Keratinocyte (primary cell): Measurements from ENCODE around the gene LEFTY1. TPM values are rescaled to one million over a fixed set of nuclear protein-coding genes. Genes with fewer than 3 reads are reported as not detected.
"Not testable (repeated sequence)": the region's sequence is repeated elsewhere in the genome, so short reads cannot be mapped to it uniquely, and the experiment has no call there.

Experiments used
- DNase-seq: peaks from one replicate; pipeline ENCODE4 v3.0.0-alpha.2; 2011; ENCODE audit warnings: low read depth, missing footprints, low spot score
- FAIRE-seq: peaks from 2 replicates; lab custom pipeline; 2011; peaks lifted over from hg19 to GRCh38; lab: Jason Lieb, UNC
- H2AFZ ChIP-seq: 2 replicates; pipeline ENCODE4 v1.6.0; 2012; ENCODE audit warnings: low read length, control low read depth, inconsistent platforms; ENCODE audit not compliant: control insufficient read depth
- H3K27ac ChIP-seq: 2 replicates; pipeline ENCODE4 v1.5.1; 2011; ENCODE audit warnings: low read length; ENCODE audit not compliant: control insufficient read depth, insufficient read depth
- H3K27me3 ChIP-seq: 3 replicates; pipeline ENCODE4 v1.6.0; 2011; ENCODE audit warnings: low read length; ENCODE audit not compliant: control insufficient read depth, insufficient read depth; ENCODE audit errors: extremely low read depth
- H3K36me3 ChIP-seq, 2 experiments: 2 replicates in 1 of 2; 3 replicates in 1 of 2; pipeline ENCODE4 v1.5.1; 2011; ENCODE audit warnings: low read length in 2 of 2, mild to moderate bottlenecking in 1 of 2; ENCODE audit not compliant: control insufficient read depth in 2 of 2, insufficient read depth in 2 of 2; ENCODE audit errors: extremely low read depth in 1 of 2
- H3K4me1 ChIP-seq: 3 replicates; pipeline ENCODE4 v1.5.1; 2011; ENCODE audit warnings: low read length; ENCODE audit not compliant: control insufficient read depth, insufficient read depth; ENCODE audit errors: extremely low read depth
- H3K4me2 ChIP-seq: 3 replicates; pipeline ENCODE4 v1.6.0; 2011; ENCODE audit warnings: low read depth, low read length; ENCODE audit not compliant: control insufficient read depth, insufficient read depth; ENCODE audit errors: extremely low read depth
- H3K4me3 ChIP-seq, 3 experiments: fragments of 200-600 bp in 1 of 3; sonication (generic) in 1 of 3; 2 replicates in 2 of 3; 3 replicates in 1 of 3; pipeline ENCODE4 v1.5.1; 2011 to 2016; ENCODE audit warnings: low read length in 3 of 3, mild to moderate bottlenecking in 3 of 3, control low read depth in 2 of 3, inconsistent platforms in 1 of 3, low read depth in 1 of 3, mixed read lengths in 1 of 3, mixed run types in 1 of 3, moderate library complexity in 1 of 3; ENCODE audit not compliant: control insufficient read depth in 2 of 3, insufficient read depth in 2 of 3; ENCODE audit errors: extremely low read depth in 1 of 3
- H3K79me2 ChIP-seq: 2 replicates; pipeline ENCODE4 v1.6.0; 2012; ENCODE audit warnings: low read length; ENCODE audit not compliant: control insufficient read depth, insufficient read depth
- H3K9ac ChIP-seq: 3 replicates; pipeline ENCODE4 v1.6.0; 2011; ENCODE audit warnings: low read length; ENCODE audit not compliant: control insufficient read depth, insufficient read depth; ENCODE audit errors: extremely low read depth
- H3K9me1 ChIP-seq: 3 replicates; pipeline ENCODE4 v1.6.0; 2011; ENCODE audit warnings: low read length; ENCODE audit not compliant: control insufficient read depth, insufficient read depth; ENCODE audit errors: extremely low read depth
- H3K9me3 ChIP-seq: 2 replicates; pipeline ENCODE4 v1.5.1; 2012; ENCODE audit warnings: low read depth, low read length; ENCODE audit not compliant: control insufficient read depth
- H4K20me1 ChIP-seq: 3 replicates; pipeline ENCODE4 v1.6.0; 2011; ENCODE audit warnings: low read length; ENCODE audit not compliant: control insufficient read depth, insufficient read depth; ENCODE audit errors: extremely low read depth
- EZH2 ChIP-seq: IDR thresholded peaks from one replicate; pipeline ENCODE4 v1.6.1; 2012; ENCODE audit warnings: inconsistent platforms, mild to moderate bottlenecking, low read length, moderate library complexity
- dilution Hi-C: fragments of 300-500 bp; cut with MboI; formaldehyde crosslinking; loops from one replicate; pipeline ENCODE4 v1.7.0; 2020; ENCODE audit warnings: low sequenced_read_pairs; ENCODE audit not compliant: extremely low pct_ligation_motif_present
- polyA plus RNA-seq, 5 experiments: library from polyadenylated mRNA; depleted of rRNA in 3 of 5; stranded (reverse) in 3 of 5; stranded (forward) in 1 of 5; unstranded in 1 of 5; fragments of >200 nt; gene quantifications; 1 replicate in 1 of 5; 2 replicates in 3 of 5; 3 replicates in 1 of 5; pipeline versions ENCODE4 v1.2.1 to v1.2.3, GENCODE V29; 2011 to 2012; ENCODE audit warnings: missing spikeins in 2 of 5, low read depth in 1 of 5, low replicate concordance in 1 of 5
- small RNA-seq, 3 experiments: library from RNA; depleted of rRNA; stranded (forward); fragments of <200 nt; gene quantifications; one replicate each; pipeline ENCODE3, GENCODE V24; 2012; ENCODE audit warnings: low read depth in 3 of 3, low replicate concordance in 1 of 3; ENCODE audit not compliant: insufficient read length in 3 of 3
- TF ChIP-seq, protein P1 (sequence below), 3 experiments: IDR thresholded peaks in 1 of 3; conservative IDR thresholded peaks in 1 of 3; optimal IDR thresholded peaks in 1 of 3; 2 replicates in 2 of 3; 3 replicates in 1 of 3; pipeline versions ENCODE3 to v1.5.1; 2011; ENCODE audit warnings: low read length in 3 of 3, mild to moderate bottlenecking in 3 of 3, moderate library complexity in 2 of 3, control low read depth in 1 of 3, inconsistent platforms in 1 of 3; ENCODE audit not compliant: insufficient read depth in 2 of 3; ENCODE audit errors: extremely low read depth in 1 of 3

Gene LEFTY1
- polyA plus RNA-seq, 1 donor (not counting 4 experiments of a cell fraction or from before 2014, with no cell fraction given): not detected

DNA sequence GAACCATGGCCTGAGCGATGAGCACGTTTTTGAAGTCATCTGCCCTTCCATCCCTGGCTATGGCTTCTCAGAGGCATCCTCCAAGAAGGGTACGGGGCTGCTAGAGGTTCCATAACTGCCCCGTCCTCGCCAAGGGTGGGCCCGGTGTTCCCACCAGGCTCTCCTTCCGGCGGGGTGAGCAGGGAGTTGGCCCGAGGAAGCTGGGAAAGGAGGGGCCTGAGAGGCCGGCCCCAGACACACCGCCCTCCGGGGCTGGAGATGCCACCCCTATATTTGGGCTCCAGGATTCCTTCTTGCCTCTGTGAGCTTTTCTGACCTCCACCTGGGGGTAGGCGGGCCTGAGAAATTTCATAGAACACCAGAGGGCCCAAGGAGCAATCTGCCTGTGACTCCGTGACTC, 50.2 kb downstream of the LEFTY1 start:
- Histone ChIP-seq H4K20me1 (no peaks in the 10 kb centered on the region), H3K27ac (no peak overlapping the region), H3K79me2 (no peaks in the 10 kb centered on the region), H3K4me1 (no peaks in the 10 kb centered on the region), H3K9me3 (no peaks in the 10 kb centered on the region), H3K9ac (no peak overlapping the region), H3K4me2 (no peak overlapping the region), H2AFZ (no peak overlapping the region), H3K27me3 (no peaks in the 10 kb centered on the region), H3K9me1 (no peaks in the 10 kb centered on the region), H3K4me3 (no peak overlapping the region), H3K36me3 (no peaks in the 10 kb centered on the region)
- dilution Hi-C loops: no loop called here
- TF ChIP-seq, protein P1, sequence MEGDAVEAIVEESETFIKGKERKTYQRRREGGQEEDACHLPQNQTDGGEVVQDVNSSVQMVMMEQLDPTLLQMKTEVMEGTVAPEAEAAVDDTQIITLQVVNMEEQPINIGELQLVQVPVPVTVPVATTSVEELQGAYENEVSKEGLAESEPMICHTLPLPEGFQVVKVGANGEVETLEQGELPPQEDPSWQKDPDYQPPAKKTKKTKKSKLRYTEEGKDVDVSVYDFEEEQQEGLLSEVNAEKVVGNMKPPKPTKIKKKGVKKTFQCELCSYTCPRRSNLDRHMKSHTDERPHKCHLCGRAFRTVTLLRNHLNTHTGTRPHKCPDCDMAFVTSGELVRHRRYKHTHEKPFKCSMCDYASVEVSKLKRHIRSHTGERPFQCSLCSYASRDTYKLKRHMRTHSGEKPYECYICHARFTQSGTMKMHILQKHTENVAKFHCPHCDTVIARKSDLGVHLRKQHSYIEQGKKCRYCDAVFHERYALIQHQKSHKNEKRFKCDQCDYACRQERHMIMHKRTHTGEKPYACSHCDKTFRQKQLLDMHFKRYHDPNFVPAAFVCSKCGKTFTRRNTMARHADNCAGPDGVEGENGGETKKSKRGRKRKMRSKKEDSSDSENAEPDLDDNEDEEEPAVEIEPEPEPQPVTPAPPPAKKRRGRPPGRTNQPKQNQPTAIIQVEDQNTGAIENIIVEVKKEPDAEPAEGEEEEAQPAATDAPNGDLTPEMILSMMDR (optimal IDR thresholded peaks at IDR 0.05 in 1 of 3, IDR thresholded peaks at IDR 0.05 in 1 of 3, conservative IDR thresholded peaks at IDR 0.05 in 1 of 3; ENCODE audit: extremely low read depth in 1 of 3, insufficient read depth in 2 of 3, low read length in 3 of 3): no peak
- TF ChIP-seq EZH2: no peak
- FAIRE-seq (no peak), DNase-seq (no peak)

DNA sequence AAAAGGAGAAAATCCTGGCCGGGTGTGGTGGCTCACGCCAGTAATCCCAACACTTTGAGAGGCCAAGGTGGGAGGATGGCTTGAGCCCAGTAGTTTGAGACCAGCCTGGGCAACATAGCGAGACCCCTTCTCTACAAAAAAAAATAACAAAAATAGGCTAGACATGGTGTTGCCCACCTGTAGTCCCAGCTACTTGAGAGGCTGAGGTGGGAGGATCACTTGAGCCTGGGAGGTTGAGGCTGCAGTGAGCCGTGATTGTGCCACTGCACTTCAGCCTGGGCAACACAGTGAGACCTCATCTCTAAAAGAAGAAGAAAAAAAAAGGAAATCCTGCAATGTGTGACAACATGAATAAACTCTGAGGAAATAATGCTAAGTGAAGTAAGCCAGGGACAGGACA, 52.6 kb downstream of the LEFTY1 start:
- H4K20me1 ChIP-seq, dilution Hi-C loops, DNase-seq, H3K4me3 ChIP-seq, H3K27ac ChIP-seq, H3K36me3 ChIP-seq, FAIRE-seq, H3K79me2 ChIP-seq, H3K9me3 ChIP-seq, H2AFZ ChIP-seq, H3K4me1 ChIP-seq, H3K9me1 ChIP-seq, H3K27me3 ChIP-seq, H3K9ac ChIP-seq, H3K4me2 ChIP-seq: not testable (repeated sequence)

Small RNA genes lying within 50 kb of the gene (small RNA-seq; reads per million reads assigned to genes)
- gene AL117348.1: 0 reads per million in 3 experiments

Other genes with a start within 250 kb of the LEFTY1 start
- 50.2 to 63.8 TPM (median 61.0 TPM) in 3 replicates for gene ENAH, start 236.0 kb downstream of the LEFTY1 start, polyA plus RNA-seq
- gene SRP9, start 111.3 kb downstream of the LEFTY1 start, polyA plus RNA-seq: 220 to 441 TPM (median 254 TPM) in 3 replicates
- gene EPHX1, start 79.0 kb downstream of the LEFTY1 start, polyA plus RNA-seq: 4.7 to 12.1 TPM (median 6.4 TPM) in 3 replicates
- 15.7 to 18.7 TPM (median 16.5 TPM) in 3 replicates for gene TMEM63A, start 6.8 kb downstream of the LEFTY1 start, polyA plus RNA-seq
- gene PYCR2, start 35.1 kb upstream of the LEFTY1 start, polyA plus RNA-seq: 45.5 to 62.3 TPM (median 49.5 TPM) in 3 replicates
- gene LEFTY2, start 52.1 kb upstream of the LEFTY1 start, polyA plus RNA-seq: not detected in 3 replicates
- gene SDE2, start 110.2 kb upstream of the LEFTY1 start, polyA plus RNA-seq: 11.3 to 15.9 TPM (median 13.4 TPM) in 3 replicates
- gene H3-3A, start 173.6 kb upstream of the LEFTY1 start, polyA plus RNA-seq: 221 to 358 TPM (median 291 TPM) in 3 replicates